Spinal cord (tissue), 10 donors: ENCODE data around the gene SPATA33. TPM values are rescaled to one million over a fixed set of nuclear protein-coding genes. Genes with fewer than 3 reads are reported as not detected.
"Not testable (repeated sequence)": the region's sequence is repeated elsewhere in the genome, so short reads cannot be mapped to it uniquely, and the experiment has no call there.

Source experiments
- DNase-seq, 6 donors: peaks; one replicate each; pipeline versions ENCODE4 v3.0.0 to v3.0.0-alpha.2; 2013 to 2015; ENCODE audit warnings: low spot score in 6 of 6, low read depth in 4 of 6
- H3K27ac ChIP-seq: one replicate; pipeline ENCODE4 v1.5.1; 2013; ENCODE audit warnings: low read depth, low read length, control low read depth
- H3K27me3 ChIP-seq: one replicate; pipeline ENCODE4 v1.6.1; 2013; ENCODE audit warnings: low read length; ENCODE audit not compliant: control insufficient read depth, insufficient read depth
- H3K36me3 ChIP-seq: one replicate; pipeline ENCODE4 v1.6.1; 2013; ENCODE audit warnings: low read length; ENCODE audit not compliant: control insufficient read depth, insufficient read depth
- H3K4me1 ChIP-seq: one replicate; pipeline ENCODE4 v1.6.1; 2013; ENCODE audit warnings: low read length; ENCODE audit not compliant: control insufficient read depth, insufficient read depth
- H3K4me3 ChIP-seq: one replicate; pipeline ENCODE4 v1.5.1; 2013; ENCODE audit warnings: low read depth, low read length, control low read depth
- H3K9me3 ChIP-seq: one replicate; pipeline ENCODE4 v1.6.1; 2013; ENCODE audit warnings: low read length; ENCODE audit not compliant: control insufficient read depth, insufficient read depth
- WGBS: methylation state at CpG from one replicate; pipeline ENCODE4 v1.1.5; 2013; ENCODE audit warnings: missing lambda C conversion rate; ENCODE audit not compliant: insufficient coverage; 5-methylcytosine and 5-hydroxymethylcytosine counted together
- polyA plus RNA-seq, 2 donors: library from polyadenylated mRNA; unstranded; fragments of 120-200 nt; gene quantifications; one replicate each; pipeline ENCODE4 v1.2.1, GENCODE V29; 2013; ENCODE audit not compliant: insufficient read length in 2 of 2
- total RNA-seq, 2 donors: library from RNA; depleted of rRNA in 1 of 2; stranded (reverse); fragments of 120-200 nt in 1 of 2; fragments of >200 nt in 1 of 2; gene quantifications; one replicate each; pipeline versions ENCODE4 v1.2.3 to v1.2.4, GENCODE V29; 2013 to 2014
- donor health status: healthy.

The SPATA33 gene
- total and polyA plus RNA-seq, 4 donors, result 5.7 to 25.4 (median 20.2) TPM

DNA sequence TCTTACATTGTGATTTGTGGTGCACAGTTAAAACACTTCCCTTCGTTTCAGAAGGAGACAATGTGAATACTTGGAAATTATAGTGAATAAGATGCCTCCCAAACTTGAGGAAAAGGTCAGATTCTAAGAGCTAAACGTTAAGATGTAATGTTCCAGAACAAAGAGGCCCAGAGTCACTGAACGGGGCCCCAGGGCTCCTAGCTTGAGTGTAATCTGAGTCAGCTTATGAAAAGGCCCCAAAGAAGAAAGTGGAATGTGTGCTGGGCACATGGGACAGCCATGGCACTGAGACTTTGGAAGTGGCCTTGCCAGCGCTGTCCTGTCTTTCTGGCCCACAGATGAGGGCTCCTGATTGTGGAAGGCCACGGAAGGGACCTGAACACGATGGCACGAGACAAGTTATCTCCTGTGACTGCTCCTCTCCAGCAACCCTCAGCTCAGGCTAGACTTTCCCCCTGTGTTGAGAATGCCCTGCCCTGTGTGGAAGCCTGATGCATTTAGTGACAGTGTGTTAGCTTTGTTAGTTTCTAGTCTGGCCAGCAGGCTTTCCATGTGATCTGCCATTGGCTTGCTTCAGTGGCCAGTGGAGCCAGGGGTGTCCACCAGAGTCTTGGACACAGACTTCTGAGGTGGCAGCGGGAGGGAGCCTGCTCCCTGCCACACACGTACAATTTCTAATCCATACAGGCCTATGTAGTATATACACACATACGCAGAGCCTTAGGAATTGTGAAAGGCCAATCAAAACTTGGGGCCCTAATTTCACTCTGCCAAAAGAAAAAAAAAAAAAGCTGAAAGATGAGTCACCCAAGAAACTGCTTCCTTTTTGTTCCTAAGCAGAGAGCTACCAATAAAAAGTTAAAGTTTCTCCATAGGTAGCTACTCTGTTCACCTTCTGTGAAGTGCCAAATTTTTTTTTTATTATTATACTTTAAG lies 13.1 kb downstream of the SPATA33 start:
- H3K9me3 ChIP-seq, result no peaks in the 10 kb centered on the region
- no peak overlapping the region for H3K4me3 ChIP-seq
- H3K36me3 ChIP-seq, result peaks cover 32% of the 10 kb centered on the region
- 82% methylated on average over 7 of the region's 10 CpGs for WGBS
- no peak for DNase-seq
- H3K27ac ChIP-seq, result no peak overlapping the region
- no peaks in the 10 kb centered on the region for H3K27me3 ChIP-seq
- H3K4me1 ChIP-seq, result no peaks in the 10 kb centered on the region

DNA sequence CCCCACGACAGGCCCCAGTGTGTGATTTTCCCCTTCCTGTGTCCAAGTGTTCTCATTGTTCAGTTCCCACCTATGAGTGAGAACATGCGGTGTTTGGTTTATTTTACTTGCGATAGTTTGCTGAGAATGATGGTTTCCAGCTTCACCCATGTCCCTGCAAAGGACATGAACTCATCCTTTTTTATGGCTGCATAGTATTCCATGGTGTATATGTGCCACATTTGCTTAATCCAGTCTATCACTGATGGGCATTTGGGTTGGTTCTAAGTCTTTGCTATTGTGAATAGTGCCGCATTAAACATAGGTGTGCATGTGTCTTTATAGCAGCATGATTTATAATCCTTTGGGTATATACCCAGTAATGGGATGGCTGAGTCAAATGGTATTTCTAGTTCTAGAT lies 13.9 kb downstream of the SPATA33 start:
- DNase-seq, H3K4me1 ChIP-seq, H3K27ac ChIP-seq, H3K27me3 ChIP-seq, H3K4me3 ChIP-seq, H3K9me3 ChIP-seq: not testable (repeated sequence)
- peaks cover 29% of the 10 kb centered on the region for H3K36me3 ChIP-seq
- WGBS, result no CpG with 5 or more reads among the region's 4 CpGs

DNA sequence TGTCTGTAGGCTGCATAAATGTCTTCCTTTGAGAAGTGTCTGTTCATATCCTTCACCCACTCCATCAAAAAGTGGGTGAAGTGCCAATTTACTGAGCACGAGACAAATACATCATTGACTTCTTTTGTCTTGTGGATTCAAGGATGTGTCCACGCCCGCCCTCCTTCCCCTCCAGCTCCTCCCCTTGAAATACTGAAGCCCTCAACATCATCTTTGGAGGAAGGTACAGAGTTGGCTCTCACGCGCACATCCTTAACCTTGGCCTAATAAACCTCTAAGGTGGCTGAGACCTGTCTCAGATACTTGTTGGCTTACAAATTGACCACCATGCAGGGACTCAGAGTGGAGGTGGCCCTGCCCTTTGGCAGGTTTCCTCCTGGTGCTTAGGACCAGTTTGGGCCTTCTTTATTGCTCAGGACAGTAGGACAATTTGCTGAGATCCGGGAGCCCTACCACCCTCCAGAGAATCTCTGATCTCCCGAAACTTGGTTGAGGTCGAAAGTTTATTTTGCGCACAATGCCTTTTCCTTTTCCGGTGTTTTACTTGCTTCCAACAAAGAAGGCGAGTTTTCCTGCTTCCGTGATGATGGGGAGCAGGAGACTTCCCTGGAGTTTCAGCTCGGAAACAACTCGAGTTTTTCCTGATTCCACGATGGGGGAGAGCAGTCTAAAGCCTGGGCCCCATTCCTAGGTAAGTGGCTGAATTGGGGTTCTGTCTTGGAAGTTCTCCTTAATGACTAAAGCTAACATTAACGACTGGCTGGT lies 14.7 kb downstream of the SPATA33 start:
- peaks cover 29% of the 10 kb centered on the region for H3K36me3 ChIP-seq
- no peaks in the 10 kb centered on the region for H3K27me3 ChIP-seq
- DNase-seq, result no peak
- no peak overlapping the region for H3K27ac ChIP-seq
- no peak overlapping the region for H3K4me3 ChIP-seq
- H3K4me1 ChIP-seq, result no peaks in the 10 kb centered on the region
- WGBS, result 94% methylated on average over 12 of the region's 16 CpGs
- no peaks in the 10 kb centered on the region for H3K9me3 ChIP-seq

DNA sequence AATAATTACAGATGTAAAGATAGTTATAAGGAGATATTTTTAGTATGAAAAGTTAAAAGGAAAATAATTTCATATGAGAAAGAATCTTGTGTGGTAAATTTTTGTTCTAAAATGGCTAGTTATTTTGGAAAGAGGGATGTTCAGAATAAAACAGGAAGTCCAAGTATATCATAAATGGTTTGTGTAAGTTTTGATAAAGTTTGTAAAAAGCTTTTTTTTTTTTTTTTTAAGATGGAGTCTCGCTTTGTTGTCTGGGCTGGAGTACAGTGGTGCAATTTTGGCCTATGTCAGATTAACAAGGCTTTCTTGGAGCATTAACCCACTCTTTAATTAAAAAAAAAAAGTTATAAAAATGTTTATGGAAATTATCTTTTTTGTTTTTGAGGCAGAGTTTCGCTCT lies 20.6 kb downstream of the SPATA33 start:
- DNase-seq, result no peak
- Histone ChIP-seq H3K27ac (no peak overlapping the region), H3K9me3 (no peaks in the 10 kb centered on the region), H3K36me3 (peaks cover 15% of the 10 kb centered on the region), H3K4me1 (no peaks in the 10 kb centered on the region), H3K27me3 (no peaks in the 10 kb centered on the region), H3K4me3 (no peak overlapping the region)
- WGBS, result no CpG with 5 or more reads among the region's 2 CpGs

DNA sequence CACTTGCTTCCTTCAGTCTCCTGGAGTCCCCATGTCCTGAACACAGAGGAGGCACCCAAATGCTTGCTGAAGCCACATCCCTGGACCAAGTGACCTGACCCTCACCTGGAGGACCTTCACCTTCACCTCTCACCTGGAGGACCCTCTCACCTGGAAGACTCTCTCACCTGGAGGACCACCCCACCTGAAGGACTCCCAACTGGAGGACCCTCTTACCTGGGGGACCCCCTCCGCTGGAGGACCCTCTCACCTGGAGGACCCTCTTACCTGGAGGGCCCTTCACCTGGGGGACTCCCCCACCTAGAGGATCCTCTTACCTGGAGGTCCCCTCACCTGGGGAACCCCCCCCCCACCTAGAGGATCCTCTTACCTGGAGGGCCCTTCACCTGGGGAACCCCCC lies 28.3 kb downstream of the SPATA33 start:
- no peaks in the 10 kb centered on the region for H3K27me3 ChIP-seq
- H3K9me3 ChIP-seq, result no peaks in the 10 kb centered on the region
- 100% methylated on average over 1 of the region's 1 CpG for WGBS
- peaks cover 17% of the 10 kb centered on the region for H3K4me1 ChIP-seq
- no peak overlapping the region for H3K4me3 ChIP-seq
- H3K36me3 ChIP-seq, result peaks cover 34% of the 10 kb centered on the region
- no peak overlapping the region for H3K27ac ChIP-seq
- peak in 1 of 6 donors; percentile 10 for DNase-seq

DNA sequence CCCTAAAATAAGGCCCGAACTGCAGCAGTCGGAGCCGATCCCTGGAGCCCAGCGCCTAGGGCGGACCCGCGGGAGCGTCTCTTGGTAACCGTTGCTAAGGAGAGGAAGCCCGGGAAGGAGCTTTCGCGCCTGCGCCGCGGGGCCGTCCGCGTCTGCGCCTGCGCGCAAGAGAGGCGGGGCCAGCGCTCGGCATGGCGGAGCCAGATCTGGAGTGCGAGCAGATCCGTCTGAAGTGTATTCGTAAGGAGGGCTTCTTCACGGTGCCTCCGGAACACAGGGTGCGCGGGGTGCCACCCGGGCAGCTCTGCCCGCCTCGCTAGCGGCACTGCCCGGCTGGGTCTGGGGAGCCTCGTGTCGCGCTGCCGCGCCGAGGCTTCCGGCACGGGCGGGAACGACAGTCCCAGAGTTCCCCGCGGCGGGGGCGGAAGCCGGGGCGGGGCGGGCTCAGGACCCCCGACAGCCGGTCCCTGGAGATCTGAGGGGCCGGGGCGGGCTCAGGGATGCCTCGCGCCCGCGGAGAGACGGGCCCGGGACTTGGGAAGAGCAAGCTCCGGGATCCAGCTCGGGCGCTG lies 29.0 kb downstream of the SPATA33 start, which contains the start of gene CDK10:
TSS of gene CDK10 (plus strand) at position 170 of the 572 bp plus-strand sequence. CDS start at position 192, 22 bp downstream.
- H3K4me3 ChIP-seq, result peak within 1 kb of the TSS; percentile 72
- no peaks in the 10 kb centered on the region for H3K27me3 ChIP-seq
- H3K4me1 ChIP-seq, result peaks cover 17% of the 10 kb centered on the region
- H3K27ac ChIP-seq, result peak within 1 kb of the TSS; percentile 77
- 0% methylated on average over 67 of the region's 67 CpGs for WGBS
- peaks cover 40% of the 10 kb centered on the region for H3K36me3 ChIP-seq
- peak; percentile 82 to 97 (median 90) for DNase-seq
- H3K9me3 ChIP-seq, result no peaks in the 10 kb centered on the region

DNA sequence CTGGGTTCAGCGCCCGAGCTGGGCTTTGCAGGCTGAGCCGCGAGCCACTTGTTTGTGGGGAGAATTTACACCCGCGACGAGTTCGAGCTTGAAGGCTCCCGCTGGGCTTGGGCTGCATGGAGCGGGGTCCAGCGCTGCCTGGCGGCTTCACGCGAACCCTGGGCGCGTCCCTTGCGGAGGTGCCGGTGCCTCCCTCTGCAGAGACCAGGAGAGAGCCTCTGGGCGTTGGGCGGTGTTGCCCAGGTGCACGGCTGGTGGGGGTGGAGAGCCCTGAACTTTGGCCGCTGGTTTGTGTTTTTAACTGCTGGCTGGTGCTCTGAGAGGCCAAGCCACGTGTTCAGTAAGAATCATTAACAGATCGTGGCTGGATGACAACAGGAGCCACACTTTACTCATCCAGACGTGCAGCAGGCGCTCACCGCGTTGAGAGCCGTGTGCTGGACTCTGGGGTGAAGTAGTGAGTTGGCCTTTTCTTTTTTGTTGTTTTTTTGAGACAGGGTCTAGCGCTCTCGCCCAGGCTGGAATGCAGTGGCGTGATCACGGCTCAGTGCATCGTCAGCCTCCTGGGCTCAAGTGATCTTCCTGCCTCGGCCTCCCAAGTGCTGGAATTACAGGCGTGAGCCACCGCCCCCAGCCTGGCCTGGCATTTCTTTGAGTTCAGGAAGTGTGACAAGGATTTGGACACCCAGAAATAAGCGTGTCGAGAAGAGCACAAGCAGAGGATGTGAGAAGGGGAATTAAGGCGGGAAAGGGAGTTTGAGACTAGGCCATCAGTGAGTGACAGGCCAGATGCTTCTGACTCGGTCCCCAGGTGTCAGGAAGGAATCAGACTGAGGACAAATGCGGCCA lies 29.7 kb downstream of the SPATA33 start:
- Histone ChIP-seq H3K36me3 (peaks cover 46% of the 10 kb centered on the region), H3K27me3 (no peaks in the 10 kb centered on the region), H3K4me3 (peak overlapping the region; percentile 72), H3K27ac (peak overlapping the region; percentile 77), H3K4me1 (peaks cover 17% of the 10 kb centered on the region), H3K9me3 (no peaks in the 10 kb centered on the region)
- DNase-seq, result no peak
- WGBS, result 13% methylated on average over 42 of the region's 42 CpGs

DNA sequence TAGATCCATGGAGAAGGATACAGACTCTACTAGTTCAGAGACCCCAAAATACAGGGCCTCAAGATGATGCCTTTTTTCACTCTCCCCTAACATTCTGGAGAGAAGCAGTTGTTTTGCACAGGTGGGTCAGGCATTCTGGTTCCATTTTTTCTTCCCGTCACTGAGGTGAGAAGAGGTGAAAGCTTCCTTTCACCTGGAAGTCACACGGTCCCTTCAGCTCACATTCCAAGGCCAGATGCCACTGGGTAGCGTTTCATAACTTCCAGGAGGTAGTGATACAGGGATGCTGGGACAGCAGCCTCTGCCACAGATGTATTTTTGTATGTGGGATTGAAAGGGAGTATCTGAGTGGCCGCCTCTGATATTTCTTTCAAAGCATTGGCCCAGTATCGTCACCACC lies 30.8 kb downstream of the SPATA33 start:
- no peak overlapping the region for H3K27ac ChIP-seq
- no peaks in the 10 kb centered on the region for H3K27me3 ChIP-seq
- H3K4me1 ChIP-seq, result peaks cover 17% of the 10 kb centered on the region
- no peak for DNase-seq
- H3K36me3 ChIP-seq, result peaks cover 49% of the 10 kb centered on the region
- no peak overlapping the region for H3K4me3 ChIP-seq
- 100% methylated on average over 1 of the region's 5 CpGs for WGBS
- H3K9me3 ChIP-seq, result no peaks in the 10 kb centered on the region

DNA sequence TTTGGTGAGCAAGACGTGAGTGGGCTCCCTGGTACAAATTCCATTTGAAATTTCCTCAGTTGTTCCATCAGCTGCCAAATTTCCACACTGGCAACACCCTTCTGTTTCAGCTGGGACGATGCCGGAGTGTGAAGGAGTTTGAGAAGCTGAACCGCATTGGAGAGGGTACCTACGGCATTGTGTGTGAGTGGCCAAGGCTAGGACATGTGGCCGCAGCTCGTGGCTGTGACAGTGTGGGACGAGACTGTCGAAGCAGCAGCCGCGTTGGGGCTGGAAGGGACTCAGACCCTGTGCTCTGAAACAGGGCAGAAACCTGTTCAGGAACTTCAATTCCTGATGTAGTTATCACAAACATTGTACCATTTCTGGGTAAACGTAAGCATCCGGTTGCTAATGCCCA lies 31.5 kb downstream of the SPATA33 start:
- H3K27me3 ChIP-seq, result no peaks in the 10 kb centered on the region
- no peak overlapping the region for H3K4me3 ChIP-seq
- no peak for DNase-seq
- 97% methylated on average over 12 of the region's 13 CpGs for WGBS
- H3K4me1 ChIP-seq, result peaks cover 17% of the 10 kb centered on the region
- H3K36me3 ChIP-seq, result peaks cover 54% of the 10 kb centered on the region
- no peak overlapping the region for H3K27ac ChIP-seq
- H3K9me3 ChIP-seq, result no peaks in the 10 kb centered on the region
